GM12878 (cell line): ENCODE data around the gene BTBD10. TPM values are rescaled to one million over a fixed set of nuclear protein-coding genes. Genes with fewer than 3 reads are reported as not detected.

Source experiments
- ATAC-seq: fragments of 200-7000 bp; cut with Tn5 transposase; 3 replicates; pipeline ENCODE4 v1.9.1; 2020; ENCODE audit warnings: mild to moderate bottlenecking, moderate library complexity
- BruUV-seq: library from RNA; stranded (reverse); fragments of 400-500 nt; replicated peaks from 2 replicates; lab custom pipeline; 2021; lab: Mats Ljungman, UMichigan
- CTCF ChIA-PET: fragments of 300-600 bp; sonication (Branson Sonifier 250); formaldehyde crosslinking; extraction: SDS; loops from one replicate; lab custom pipeline; 2021; ENCODE audit warnings: inconsistent platforms; lab: Yijun Ruan, JAX
- POLR2A ChIA-PET: fragments of 350-600 bp; formaldehyde crosslinking; extraction: SDS; loops from one replicate; lab custom pipeline; 2021; ENCODE audit warnings: inconsistent platforms; lab: Charles Lee
- RAD21 ChIA-PET: fragments of 300-600 bp; sonication (Branson Sonifier 250); formaldehyde crosslinking; loops from one replicate; lab custom pipeline; 2023; ENCODE audit warnings: antibody characterized with exemption; ENCODE audit not compliant: unreplicated experiment; lab: Charles Lee
- SMC1A ChIA-PET: fragments of 300-600 bp; sonication (Branson Sonifier 250); formaldehyde crosslinking; loops from one replicate; lab custom pipeline; 2023; ENCODE audit not compliant: unreplicated experiment, uncharacterized antibody; lab: Charles Lee
- DNase-seq: peaks from one replicate; pipeline ENCODE4 v3.0.0-alpha.2; 2011; ENCODE audit warnings: low read depth, low spot score
- FAIRE-seq: peaks from 3 replicates; lab custom pipeline; 2011; peaks lifted over from hg19 to GRCh38; lab: Jason Lieb, UNC
- H2AFZ ChIP-seq: 2 replicates; pipeline ENCODE4 v1.6.0; 2011; ENCODE audit warnings: low read depth, low read length, control low read depth; ENCODE audit not compliant: control insufficient read depth
- H3K27ac ChIP-seq: 2 replicates; pipeline ENCODE4 v1.5.1; 2011; ENCODE audit warnings: control low read depth; ENCODE audit not compliant: control insufficient read depth, insufficient read depth
- H3K27me3 ChIP-seq, 2 experiments: replicated peaks in 1 of 2; 2 replicates each; pipeline versions ENCODE4 v1.6.0 to v1.6.1; 2011; ENCODE audit warnings: low read length in 1 of 2; ENCODE audit not compliant: control insufficient read depth in 2 of 2, insufficient read depth in 2 of 2
- H3K36me3 ChIP-seq, 2 experiments: 2 replicates each; pipeline ENCODE4 v1.5.1; 2011; ENCODE audit warnings: low read length in 1 of 2; ENCODE audit not compliant: control insufficient read depth in 2 of 2, insufficient read depth in 2 of 2
- H3K4me1 ChIP-seq: 2 replicates; pipeline ENCODE4 v1.6.1; 2011; ENCODE audit warnings: mild to moderate bottlenecking, low read length, moderate library complexity, mixed read lengths; ENCODE audit not compliant: control insufficient read depth, insufficient read depth
- H3K4me2 ChIP-seq: 2 replicates; pipeline ENCODE4 v1.6.0; 2011; ENCODE audit warnings: control low read depth; ENCODE audit not compliant: control insufficient read depth, insufficient read depth
- H3K4me3 ChIP-seq: fragments of 200-600 bp; sonication (generic); 2 replicates; pipeline ENCODE4 v1.5.1; 2016
- H3K79me2 ChIP-seq: 2 replicates; pipeline ENCODE4 v1.6.0; 2011; ENCODE audit warnings: low read length; ENCODE audit not compliant: control insufficient read depth, insufficient read depth
- H3K9ac ChIP-seq: 2 replicates; pipeline ENCODE4 v1.8.0; 2011; ENCODE audit warnings: low read length, control low read depth, mixed read lengths; ENCODE audit not compliant: control insufficient read depth, insufficient read depth
- H3K9me3 ChIP-seq: replicated peaks from 3 replicates; pipeline ENCODE4 v1.5.1; 2011; ENCODE audit warnings: mild to moderate bottlenecking, low read length; ENCODE audit not compliant: control insufficient read depth, insufficient read depth
- H4K20me1 ChIP-seq: 2 replicates; pipeline ENCODE4 v1.6.0; 2011; ENCODE audit not compliant: control insufficient read depth, insufficient read depth
- BACH1 ChIP-seq: fragments of 450-650 bp; IDR thresholded peaks from 2 replicates; pipeline ENCODE4 v1.6.1; 2017; ENCODE audit warnings: mild to moderate bottlenecking, borderline replicate concordance
- EED ChIP-seq: sonication (generic); IDR thresholded peaks from 2 replicates; pipeline ENCODE4 v1.6.1; 2016; ENCODE audit warnings: antibody characterized with exemption, low read depth
- KLF5 ChIP-seq: fragments of 450-650 bp; IDR thresholded peaks from 2 replicates; pipeline ENCODE4 v1.6.1; 2014; ENCODE audit warnings: mild to moderate bottlenecking; ENCODE audit not compliant: partially characterized antibody
- NBN ChIP-seq: fragments of 450-650 bp; IDR thresholded peaks from 2 replicates; pipeline ENCODE4 v1.6.1; 2016
- PBX3 ChIP-seq: IDR thresholded peaks from 2 replicates; pipeline ENCODE4 v1.6.1; 2011; ENCODE audit warnings: mild to moderate bottlenecking, low read depth, low read length, moderate library complexity; ENCODE audit not compliant: insufficient replicate concordance
- POLR2AphosphoS2 ChIP-seq: IDR thresholded peaks from 2 replicates; pipeline ENCODE4 v1.6.1; 2011; ENCODE audit warnings: low read depth, mild to moderate bottlenecking, low read length, improper control_type of control experiment, moderate library complexity
- RAD51 ChIP-seq: fragments of 450-650 bp; IDR thresholded peaks from 2 replicates; pipeline ENCODE4 v1.6.1; 2016; ENCODE audit warnings: moderate library complexity, mild to moderate bottlenecking, inconsistent platforms
- RBBP5 ChIP-seq: fragments of 200-600 bp; sonication (generic); conservative IDR thresholded peaks from 2 replicates; pipeline ENCODE4 v1.6.1; 2016
- YBX1 ChIP-seq: fragments of 450-650 bp; IDR thresholded peaks from 2 replicates; pipeline ENCODE4 v1.6.1; 2016; ENCODE audit warnings: antibody characterized with exemption
- WGBS: methylation state at CpG from one replicate; pipeline ENCODE4 v1.1.6; 2016; ENCODE audit warnings: low lambda C conversion rate; ENCODE audit not compliant: insufficient replicate concordance, insufficient coverage; ENCODE audit errors: missing lambda C conversion rate; 5-methylcytosine and 5-hydroxymethylcytosine counted together
- in situ Hi-C: fragments of 300-500 bp; cut with MboI; formaldehyde crosslinking; loops from 9 replicates; pipeline ENCODE4 v1.14.3; 2018; ENCODE audit warnings: mixed read lengths
- intact Hi-C: fragments of 100-400 bp; cut with micrococcal nuclease; formaldehyde crosslinking; loops from one replicate; pipeline ENCODE4 v1.14.2; 2022; ENCODE audit not compliant: unreplicated experiment
- polyA plus RNA-seq, 11 experiments: library from polyadenylated mRNA; depleted of rRNA in 4 of 11; unstranded in 6 of 11; stranded (reverse) in 5 of 11; fragments of >200 nt; fragmentation: Nextera tagmentation in 4 of 11; fragmentation: Illumina TruSeq in 1 of 11; extraction: Ambion mirVana in 4 of 11; extraction: Trizol in 1 of 11; gene quantifications; 1 replicate in 1 of 11; 2 replicates in 10 of 11; pipeline versions ENCODE4 v1.2.1 to v1.2.3, GENCODE V29; 2011 to 2016; ENCODE audit warnings: inconsistent platforms in 2 of 11, missing spikeins in 2 of 11, low read depth in 1 of 11
- total RNA-seq, 4 experiments: library from RNA; depleted of rRNA in 3 of 4; stranded (reverse); fragments of >200 nt in 3 of 4; fragmentation: Illumina TruSeq in 1 of 4; extraction: Trizol in 1 of 4; gene quantifications; 2 replicates each; pipeline versions ENCODE4 v1.2.1 to v1.2.3, GENCODE V29; 2013 to 2021
- TF ChIP-seq, protein P1 (sequence below): IDR thresholded peaks from 2 replicates; pipeline ENCODE4 v1.6.1; 2011; ENCODE audit warnings: borderline replicate concordance, low read depth, mild to moderate bottlenecking, moderate library complexity, mixed read lengths, low read length; ENCODE audit not compliant: insufficient read depth; ENCODE audit errors: extremely low read length
- TF ChIP-seq, protein P2 (sequence below): fragments of 450-650 bp; IDR thresholded peaks from 2 replicates; pipeline ENCODE4 v1.6.1; 2017; ENCODE audit warnings: mild to moderate bottlenecking, low read depth, inconsistent platforms; ENCODE audit not compliant: poor library complexity, severe bottlenecking

The BTBD10 gene
- total and polyA plus RNA-seq, 10 of the 15 experiments (the other 5 are each of a cell fraction or from before 2014, with no cell fraction given) = 20.8 to 38.8 (median 26.9) TPM

GRCh38 chr11:13375798-13376197, 87.2 kb downstream of the BTBD10 start:
- Histone ChIP-seq H3K27ac (no peak overlapping the region), H3K27me3 (no peaks in the 10 kb centered on the region), H2AFZ (no peak overlapping the region), H3K79me2 (no peaks in the 10 kb centered on the region), H3K36me3 (peaks cover 23 to 41% of the 10 kb centered on the region in 2 experiments), H4K20me1 (no peaks in the 10 kb centered on the region), H3K4me3 (no peak overlapping the region), H3K9ac (no peak overlapping the region), H3K4me1 (no peaks in the 10 kb centered on the region), H3K9me3 (no peaks in the 10 kb centered on the region), H3K4me2 (no peak overlapping the region)
- no peak for ATAC-seq
- in situ Hi-C loops (no loop called here), intact Hi-C loops (no loop called here)
- CTCF ChIA-PET = interaction anchor here (1.7 to 2.3 kb wide), 2 partner anchors 9 to 122 kb away, joined by 4 to 12 read pairs; no protein-coding TSS in a partner anchor
- POLR2A ChIA-PET = no interaction called here
- SMC1A ChIA-PET = interaction anchor here (2.7 kb wide), 1 partner anchor 10 kb away, joined by 7 read pairs; no protein-coding TSS in a partner anchor
- RAD21 ChIA-PET = no interaction called here
- no peak for FAIRE-seq
- BruUV-seq = no TSS peak
- TF ChIP-seq RBBP5 = no peak
- no peak for TF ChIP-seq KLF5
- no peak for TF ChIP-seq RAD51
- TF ChIP-seq, protein P1, sequence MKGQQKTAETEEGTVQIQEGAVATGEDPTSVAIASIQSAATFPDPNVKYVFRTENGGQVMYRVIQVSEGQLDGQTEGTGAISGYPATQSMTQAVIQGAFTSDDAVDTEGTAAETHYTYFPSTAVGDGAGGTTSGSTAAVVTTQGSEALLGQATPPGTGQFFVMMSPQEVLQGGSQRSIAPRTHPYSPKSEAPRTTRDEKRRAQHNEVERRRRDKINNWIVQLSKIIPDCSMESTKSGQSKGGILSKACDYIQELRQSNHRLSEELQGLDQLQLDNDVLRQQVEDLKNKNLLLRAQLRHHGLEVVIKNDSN = no peak
- DNase-seq = no peak

- no TSS peak for BruUV-seq
- no peak overlapping the region for H3K4me3 ChIP-seq
- SMC1A ChIA-PET = no interaction called here
- RAD21 ChIA-PET = no interaction called here
- no peaks in the 10 kb centered on the region for H3K4me1 ChIP-seq
- H2AFZ ChIP-seq = no peak overlapping the region
- peaks cover 28 to 41% of the 10 kb centered on the region in 2 experiments for H3K36me3 ChIP-seq
- no peak overlapping the region for H3K9ac ChIP-seq
- ATAC-seq (no peak), DNase-seq (no peak), FAIRE-seq (no peak)
- H3K4me2 ChIP-seq = no peak overlapping the region
- no peaks in the 10 kb centered on the region for H4K20me1 ChIP-seq
- in situ Hi-C loops (no loop called here), intact Hi-C loops (no loop called here)
- POLR2A ChIA-PET = no interaction called here
- CTCF ChIA-PET = interaction anchor here (1.1 to 2.0 kb wide), 4 partner anchors 9 to 37 kb away, joined by 3 to 7 read pairs (median 5); no protein-coding TSS in a partner anchor
- no peaks in the 10 kb centered on the region for H3K79me2 ChIP-seq
- no peaks in the 10 kb centered on the region for H3K27me3 ChIP-seq
- no peaks in the 10 kb centered on the region for H3K9me3 ChIP-seq
- H3K27ac ChIP-seq = no peak overlapping the region
- WGBS = 95% methylated on average over 2 of the region's 2 CpGs
- TF ChIP-seq, protein P1 = no peak
- TF ChIP-seq PBX3 (no peak), EED (no peak), POLR2AphosphoS2 (no peak), BACH1 (no peak), NBN (no peak), YBX1 (no peak)
- TF ChIP-seq, protein P2, sequence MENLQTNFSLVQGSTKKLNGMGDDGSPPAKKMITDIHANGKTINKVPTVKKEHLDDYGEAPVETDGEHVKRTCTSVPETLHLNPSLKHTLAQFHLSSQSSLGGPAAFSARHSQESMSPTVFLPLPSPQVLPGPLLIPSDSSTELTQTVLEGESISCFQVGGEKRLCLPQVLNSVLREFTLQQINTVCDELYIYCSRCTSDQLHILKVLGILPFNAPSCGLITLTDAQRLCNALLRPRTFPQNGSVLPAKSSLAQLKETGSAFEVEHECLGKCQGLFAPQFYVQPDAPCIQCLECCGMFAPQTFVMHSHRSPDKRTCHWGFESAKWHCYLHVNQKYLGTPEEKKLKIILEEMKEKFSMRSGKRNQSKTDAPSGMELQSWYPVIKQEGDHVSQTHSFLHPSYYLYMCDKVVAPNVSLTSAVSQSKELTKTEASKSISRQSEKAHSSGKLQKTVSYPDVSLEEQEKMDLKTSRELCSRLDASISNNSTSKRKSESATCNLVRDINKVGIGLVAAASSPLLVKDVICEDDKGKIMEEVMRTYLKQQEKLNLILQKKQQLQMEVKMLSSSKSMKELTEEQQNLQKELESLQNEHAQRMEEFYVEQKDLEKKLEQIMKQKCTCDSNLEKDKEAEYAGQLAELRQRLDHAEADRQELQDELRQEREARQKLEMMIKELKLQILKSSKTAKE = no peak
Observed at GRCh38 chr11:13373216-13373615, 89.8 kb downstream of the BTBD10 start.
